Mucosa of descending colon (tissue), 3 donors: ENCODE data around the gene CCND1. TPM values are rescaled to one million over a fixed set of nuclear protein-coding genes. Genes with fewer than 3 reads are reported as not detected.
"Not testable (repeated sequence)": the region's sequence is repeated elsewhere in the genome, so short reads cannot be mapped to it uniquely, and the experiment has no call there.

Source experiments
- ATAC-seq: fragments of 200-7000 bp; cut with Tn5 transposase; one replicate; pipeline ENCODE4 v1.9.1; 2020; ENCODE audit warnings: mild to moderate bottlenecking, moderate library complexity
- DNase-seq, 3 donors: peaks; one replicate each; pipeline ENCODE4 v3.0.0-alpha.2; 2020
- H3K36me3 ChIP-seq: fragments of 200-600 bp; one replicate; pipeline ENCODE4 v1.8.0; 2021; ENCODE audit warnings: low read depth, mild to moderate bottlenecking
- H3K4me1 ChIP-seq: fragments of 200-600 bp; one replicate; pipeline ENCODE4 v1.8.0; 2021; ENCODE audit warnings: low read depth, mild to moderate bottlenecking
- H3K4me3 ChIP-seq: fragments of 200-600 bp; one replicate; pipeline ENCODE4 v1.8.0; 2021; ENCODE audit warnings: mild to moderate bottlenecking
- H3K9me3 ChIP-seq: fragments of 200-600 bp; one replicate; pipeline ENCODE4 v1.8.0; 2021; ENCODE audit warnings: mild to moderate bottlenecking
- intact Hi-C, 2 donors: fragments of 100-400 bp; cut with DNase I in 1 of 2; cut with micrococcal nuclease in 1 of 2; formaldehyde crosslinking; loops; one replicate each; pipeline versions ENCODE4 v1.11.0 to v1.11.1; 2022; cut with DNase I, micrococcal nuclease
- total RNA-seq, 3 donors: library from RNA; stranded (reverse); fragmentation: NEBNext Ultra II Directional in 2 of 3; extraction: Animal tissue kit (Norgen Biotek cat#: 25700) in 2 of 3; gene quantifications; one replicate each; pipeline versions ENCODE4 v1.2.1 to v1.2.4, GENCODE V29; 2021 to 2023
- TF ChIP-seq, protein P1 (sequence below): fragments of 200-600 bp; IDR thresholded peaks from one replicate; pipeline ENCODE4 v1.8.0; 2022; ENCODE audit warnings: antibody characterized with exemption, mild to moderate bottlenecking
- donor health status: DM: no; HTN: no; CAD: no; lungs with moderate emphysema.
- donor health status: DM: no; HTN: no; CAD: no.
- donor health status: DM: no; HTN: yes; CAD: no.

The CCND1 gene
- total RNA-seq, 3 donors from 2014 or later: 44.6 to 82.4 (median 58.9) TPM

GRCh38 chr11:69683764-69684333 lies 42.9 kb downstream of the CCND1 start:
- peak in 2 of 3 donors; percentile 47 to 57 for DNase-seq
- ATAC-seq: peak; percentile 62
- no peaks in the 10 kb centered on the region for H3K36me3 ChIP-seq
- intact Hi-C loops: loop anchor here in 1 of 2 donors (10.0 kb wide), 1 partner anchor 511 kb away; no protein-coding TSS in a partner anchor
- TF ChIP-seq, protein P1, sequence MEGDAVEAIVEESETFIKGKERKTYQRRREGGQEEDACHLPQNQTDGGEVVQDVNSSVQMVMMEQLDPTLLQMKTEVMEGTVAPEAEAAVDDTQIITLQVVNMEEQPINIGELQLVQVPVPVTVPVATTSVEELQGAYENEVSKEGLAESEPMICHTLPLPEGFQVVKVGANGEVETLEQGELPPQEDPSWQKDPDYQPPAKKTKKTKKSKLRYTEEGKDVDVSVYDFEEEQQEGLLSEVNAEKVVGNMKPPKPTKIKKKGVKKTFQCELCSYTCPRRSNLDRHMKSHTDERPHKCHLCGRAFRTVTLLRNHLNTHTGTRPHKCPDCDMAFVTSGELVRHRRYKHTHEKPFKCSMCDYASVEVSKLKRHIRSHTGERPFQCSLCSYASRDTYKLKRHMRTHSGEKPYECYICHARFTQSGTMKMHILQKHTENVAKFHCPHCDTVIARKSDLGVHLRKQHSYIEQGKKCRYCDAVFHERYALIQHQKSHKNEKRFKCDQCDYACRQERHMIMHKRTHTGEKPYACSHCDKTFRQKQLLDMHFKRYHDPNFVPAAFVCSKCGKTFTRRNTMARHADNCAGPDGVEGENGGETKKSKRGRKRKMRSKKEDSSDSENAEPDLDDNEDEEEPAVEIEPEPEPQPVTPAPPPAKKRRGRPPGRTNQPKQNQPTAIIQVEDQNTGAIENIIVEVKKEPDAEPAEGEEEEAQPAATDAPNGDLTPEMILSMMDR: no peak
- no peak overlapping the region for H3K4me3 ChIP-seq
- no peaks in the 10 kb centered on the region for H3K4me1 ChIP-seq
- no peaks in the 10 kb centered on the region for H3K9me3 ChIP-seq

DNA sequence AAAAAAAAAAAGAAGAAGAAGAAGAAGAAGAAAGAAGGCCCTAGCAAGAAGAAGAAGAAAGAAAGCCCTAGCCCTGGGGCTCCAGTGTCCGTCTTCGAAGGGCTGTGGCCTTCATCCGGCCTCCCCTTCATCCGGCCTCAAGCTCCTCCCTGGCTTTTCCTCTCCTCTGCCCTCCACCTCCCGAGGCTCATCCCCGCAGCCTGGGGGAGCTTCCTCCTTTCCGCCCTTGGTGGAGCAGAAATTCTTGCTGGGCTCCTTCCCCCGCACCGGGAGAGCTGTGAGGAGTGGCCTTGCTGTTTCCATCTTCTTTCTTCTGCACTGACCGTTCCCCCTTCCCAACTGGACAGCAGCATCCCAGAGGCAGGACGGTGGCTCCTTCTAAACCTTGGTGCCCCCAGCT lies 43.7 kb downstream of the CCND1 start:
- Histone ChIP-seq H3K36me3 (no peaks in the 10 kb centered on the region), H3K9me3 (no peaks in the 10 kb centered on the region), H3K4me1 (no peaks in the 10 kb centered on the region), H3K4me3 (no peak overlapping the region)
- intact Hi-C loops: loop anchor here (5.0 to 10.0 kb wide), 3 partner anchors 203 to 510 kb away; no protein-coding TSS in a partner anchor
- ATAC-seq (no peak), DNase-seq (no peak)
- TF ChIP-seq, protein P1: no peak

DNA sequence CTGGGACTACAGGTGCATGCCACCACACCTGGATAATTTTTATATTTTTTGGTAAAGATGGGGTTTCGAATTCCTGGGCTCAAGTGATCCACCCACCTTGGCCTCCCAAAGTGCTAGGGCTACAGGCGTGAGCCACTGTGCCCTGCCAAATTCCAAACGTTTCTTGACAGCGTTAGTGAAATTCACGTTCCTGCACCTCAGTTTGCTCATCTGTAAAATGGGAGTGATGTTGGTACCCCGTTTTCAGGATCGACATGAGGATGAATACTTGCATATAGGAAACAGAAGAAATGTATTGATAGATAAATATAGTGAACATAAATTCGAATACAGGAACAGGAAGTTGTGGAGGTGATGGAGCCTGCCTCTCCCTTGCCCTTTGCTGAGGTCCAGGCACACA lies 44.4 kb downstream of the CCND1 start:
- DNase-seq (no peak), ATAC-seq (no peak)
- intact Hi-C loops: loop anchor here (5.0 to 10.0 kb wide), 3 partner anchors 202 to 509 kb away; no protein-coding TSS in a partner anchor
- no peaks in the 10 kb centered on the region for H3K9me3 ChIP-seq
- H3K36me3 ChIP-seq: no peaks in the 10 kb centered on the region
- H3K4me1 ChIP-seq: no peaks in the 10 kb centered on the region
- TF ChIP-seq, protein P1: no peak
- no peak overlapping the region for H3K4me3 ChIP-seq

DNA sequence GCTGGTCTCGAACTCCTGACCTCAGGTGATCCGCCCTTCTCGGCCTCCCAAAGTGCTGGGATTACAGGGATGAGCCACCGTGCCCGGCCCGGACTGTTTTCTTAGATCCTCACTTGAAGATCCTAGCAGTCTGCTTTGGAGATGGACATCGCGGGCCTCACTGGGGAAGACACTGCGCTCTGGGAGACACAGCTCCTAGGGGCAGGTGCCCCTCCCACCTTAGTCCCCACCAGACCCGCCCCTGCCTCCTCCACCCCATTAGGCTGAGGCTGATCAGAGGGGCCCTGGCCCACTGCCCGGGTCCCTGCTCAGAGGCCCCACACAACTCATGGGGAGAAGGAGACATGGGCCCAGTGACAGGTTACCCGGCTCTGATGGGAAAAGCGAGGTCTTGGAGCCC lies 45.5 kb downstream of the CCND1 start:
- Histone ChIP-seq H3K4me3 (no peak overlapping the region), H3K36me3 (no peaks in the 10 kb centered on the region), H3K4me1 (no peaks in the 10 kb centered on the region), H3K9me3 (no peaks in the 10 kb centered on the region)
- no peak for ATAC-seq
- TF ChIP-seq, protein P1: no peak
- DNase-seq: no peak
- intact Hi-C loops: loop anchor here (5.0 to 10.0 kb wide), 3 partner anchors 201 to 508 kb away; no protein-coding TSS in a partner anchor

- H3K4me1 ChIP-seq: no peaks in the 10 kb centered on the region
- ATAC-seq (no peak), DNase-seq (no peak)
- intact Hi-C loops: loop anchor here (5.0 to 10.0 kb wide), 3 partner anchors 200 to 508 kb away; no protein-coding TSS in a partner anchor
- no peaks in the 10 kb centered on the region for H3K9me3 ChIP-seq
- TF ChIP-seq, protein P1: no peak
- no peak overlapping the region for H3K4me3 ChIP-seq
- no peaks in the 10 kb centered on the region for H3K36me3 ChIP-seq
Observed at GRCh38 chr11:69686856-69687255, 45.9 kb downstream of the CCND1 start.

DNA sequence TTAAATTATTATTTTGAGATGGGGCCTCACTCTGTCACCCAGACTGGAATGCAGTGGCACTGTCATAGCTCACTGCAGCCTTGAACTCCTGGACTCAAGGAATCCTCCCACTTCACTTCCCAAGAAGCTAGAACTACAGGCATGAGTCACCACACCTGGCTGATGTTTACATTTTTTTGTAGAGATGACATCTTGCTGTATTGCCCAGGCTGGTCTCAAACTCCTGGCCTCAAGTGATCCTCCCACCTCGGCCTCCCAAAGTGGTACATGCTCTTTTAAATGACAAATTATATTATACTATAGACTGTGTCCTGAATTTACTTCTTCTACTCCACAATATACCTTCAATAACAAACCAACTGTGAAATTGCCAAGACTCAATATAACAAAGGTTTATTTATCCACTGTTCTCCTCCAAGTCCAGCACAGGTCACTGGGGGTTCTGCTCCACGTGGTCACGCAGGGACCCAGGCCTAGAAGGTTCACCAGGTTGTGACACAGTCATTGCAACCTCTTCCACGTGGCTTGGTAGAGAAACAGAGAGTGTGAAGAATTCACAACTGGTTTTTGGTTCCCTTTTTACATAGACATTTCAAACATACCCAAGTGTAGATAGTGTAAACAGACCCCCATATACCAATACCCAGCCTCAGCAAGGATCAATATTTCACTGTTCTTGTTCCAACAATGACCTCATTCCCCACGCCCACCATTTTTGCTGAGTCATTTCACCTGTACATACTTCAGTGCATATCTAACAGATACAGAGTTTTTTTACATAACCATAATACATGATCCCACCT lies 47.2 kb downstream of the CCND1 start:
- H3K4me3 ChIP-seq, H3K36me3 ChIP-seq, H3K9me3 ChIP-seq, H3K4me1 ChIP-seq, DNase-seq: not testable (repeated sequence)
- ATAC-seq: peak; percentile 26
- intact Hi-C loops: loop anchor here (5.0 to 10.0 kb wide), 3 partner anchors 199 to 507 kb away; no protein-coding TSS in a partner anchor
